Activated CD8-positive, alpha-beta T cell treated with anti-CD3 and anti-CD28 coated beads for 36 hours (primary cell): ENCODE measurements around the gene TERT. TPM values are rescaled to one million over a fixed set of nuclear protein-coding genes. Genes with fewer than 3 reads are reported as not detected.
A peak's percentile ranks its signal among the peaks of the same experiment; 100 is the strongest.

Experiments used
- ATAC-seq: fragments of 200-7000 bp; cut with Tn5 transposase; one replicate; pipeline ENCODE4 v1.10.0; 2021; ENCODE audit warnings: mild to moderate bottlenecking, moderate library complexity
- CTCF ChIA-PET: fragments of 350-600 bp; sonication (Branson Sonifier 250); formaldehyde crosslinking; loops from one replicate; lab custom pipeline; 2021; ENCODE audit warnings: antibody characterized with exemption; lab: Charles Lee
- POLR2A ChIA-PET: fragments of 350-600 bp; sonication (Branson Sonifier 250); formaldehyde crosslinking; loops from one replicate; lab custom pipeline; 2021; ENCODE audit warnings: antibody characterized with exemption; lab: Charles Lee
- DNase-seq: peaks from one replicate; pipeline ENCODE4 v3.0.0-alpha.2; 2020
- H3K27ac Mint-ChIP-seq: one replicate; pipeline ENCODE4 v1.8.0; 2021; ENCODE audit warnings: mild to moderate bottlenecking, mixed read lengths
- H3K27me3 Mint-ChIP-seq: one replicate; pipeline ENCODE4 v1.8.0; 2021; ENCODE audit warnings: mixed read lengths
- H3K36me3 Mint-ChIP-seq: one replicate; pipeline ENCODE4 v1.8.0; 2021; ENCODE audit warnings: low read depth, mixed read lengths
- H3K4me1 Mint-ChIP-seq: one replicate; pipeline ENCODE4 v1.8.0; 2021; ENCODE audit warnings: low read depth, mixed read lengths
- H3K4me3 Mint-ChIP-seq: one replicate; pipeline ENCODE4 v1.8.0; 2021; ENCODE audit warnings: mild to moderate bottlenecking, moderate library complexity, mixed read lengths
- H3K9me3 Mint-ChIP-seq: one replicate; pipeline ENCODE4 v1.8.0; 2021; ENCODE audit warnings: mixed read lengths
- CTCF ChIP-seq: fragments of 200-600 bp; IDR thresholded peaks from one replicate; pipeline ENCODE4 v1.8.0; 2022; ENCODE audit warnings: antibody characterized with exemption, mild to moderate bottlenecking
- intact Hi-C: fragments of 100-400 bp; cut with micrococcal nuclease; formaldehyde crosslinking; loops from one replicate; pipeline ENCODE4 v1.10.0; 2022
- total RNA-seq, 2 experiments: library from RNA; stranded (reverse); gene quantifications; one replicate each; pipeline ENCODE4 v1.2.3, GENCODE V29; 2021

The TERT gene
- total RNA-seq, 2 experiments from 2014 or later = 12.5 to 12.7 TPM

GRCh38 chr5:1219768-1220100 lies 75.1 kb downstream of the TERT start:
- Mint-ChIP-seq H3K9me3 (no peaks in the 10 kb centered on the region), H3K27ac (no peak overlapping the region), H3K4me1 (peaks cover 6% of the 10 kb centered on the region), H3K27me3 (no peaks in the 10 kb centered on the region), H3K36me3 (no peaks in the 10 kb centered on the region), H3K4me3 (no peak overlapping the region)
- intact Hi-C loops = no loop called here
- ATAC-seq = no peak
- DNase-seq = no peak
- ChIA-PET CTCF (no interaction called here), POLR2A (no interaction called here)
- TF ChIP-seq CTCF = no peak

GRCh38 chr5:1219098-1219767 lies 75.6 kb downstream of the TERT start:
- no peaks in the 10 kb centered on the region for H3K36me3 Mint-ChIP-seq

GRCh38 chr5:1218351-1219080 lies 76.4 kb downstream of the TERT start:
- peaks cover 6% of the 10 kb centered on the region for H3K4me1 Mint-ChIP-seq

More at GRCh38 chr5:1219098-1219767, 75.6 kb downstream of the TERT start:
- peaks cover 6% of the 10 kb centered on the region for H3K4me1 Mint-ChIP-seq
- no peak for DNase-seq
- ATAC-seq = no peak
- CTCF ChIA-PET = no interaction called here
- no peak overlapping the region for H3K4me3 Mint-ChIP-seq
- intact Hi-C loops = no loop called here
- H3K9me3 Mint-ChIP-seq = no peaks in the 10 kb centered on the region
- no peaks in the 10 kb centered on the region for H3K27me3 Mint-ChIP-seq
- POLR2A ChIA-PET = no interaction called here
- H3K27ac Mint-ChIP-seq = no peak overlapping the region
- TF ChIP-seq CTCF = no peak

GRCh38 chr5:1217596-1218206 lies 77.2 kb downstream of the TERT start:
- Mint-ChIP-seq H3K4me3 (no peak overlapping the region), H3K27me3 (no peaks in the 10 kb centered on the region), H3K27ac (no peak overlapping the region), H3K36me3 (no peaks in the 10 kb centered on the region), H3K4me1 (peaks cover 6% of the 10 kb centered on the region), H3K9me3 (no peaks in the 10 kb centered on the region)
- TF ChIP-seq CTCF = no peak
- DNase-seq = peak; percentile 9
- ATAC-seq = peak; percentile 55
- intact Hi-C loops = no loop called here
- ChIA-PET POLR2A (no interaction called here), CTCF (no interaction called here)

More at GRCh38 chr5:1218351-1219080, 76.4 kb downstream of the TERT start:
- Mint-ChIP-seq H3K9me3 (no peaks in the 10 kb centered on the region), H3K27me3 (no peaks in the 10 kb centered on the region), H3K36me3 (no peaks in the 10 kb centered on the region), H3K4me3 (no peak overlapping the region), H3K27ac (no peak overlapping the region)
- DNase-seq = no peak
- ATAC-seq = no peak
- TF ChIP-seq CTCF = no peak
- ChIA-PET CTCF (no interaction called here), POLR2A (no interaction called here)
- intact Hi-C loops = no loop called here

GRCh38 chr5:1216918-1217295 lies 78.0 kb downstream of the TERT start:
- ChIA-PET CTCF (no interaction called here), POLR2A (interaction anchor here (0.7 kb wide), 1 partner anchor 14 kb away, joined by 3 read pairs; no protein-coding TSS in a partner anchor)
- no peak for ATAC-seq
- intact Hi-C loops = no loop called here
- DNase-seq = no peak
- H3K4me1 Mint-ChIP-seq = peaks cover 6% of the 10 kb centered on the region
- no peaks in the 10 kb centered on the region for H3K9me3 Mint-ChIP-seq
- no peak overlapping the region for H3K4me3 Mint-ChIP-seq
- H3K36me3 Mint-ChIP-seq = no peaks in the 10 kb centered on the region
- no peak overlapping the region for H3K27ac Mint-ChIP-seq
- H3K27me3 Mint-ChIP-seq = no peaks in the 10 kb centered on the region
- no peak for TF ChIP-seq CTCF
